Islet of Langerhans (tissue), 1 donor: ENCODE results near the gene CCDC17.
"Not testable (repeated sequence)": the region's sequence is repeated elsewhere in the genome, so short reads cannot be mapped to it uniquely, and the experiment has no call there.

Source experiments
- FAIRE-seq: peaks from one replicate; lab custom pipeline; 2011; peaks lifted over from hg19 to GRCh38; lab: Jason Lieb, UNC

Gene CCDC17

DNA sequence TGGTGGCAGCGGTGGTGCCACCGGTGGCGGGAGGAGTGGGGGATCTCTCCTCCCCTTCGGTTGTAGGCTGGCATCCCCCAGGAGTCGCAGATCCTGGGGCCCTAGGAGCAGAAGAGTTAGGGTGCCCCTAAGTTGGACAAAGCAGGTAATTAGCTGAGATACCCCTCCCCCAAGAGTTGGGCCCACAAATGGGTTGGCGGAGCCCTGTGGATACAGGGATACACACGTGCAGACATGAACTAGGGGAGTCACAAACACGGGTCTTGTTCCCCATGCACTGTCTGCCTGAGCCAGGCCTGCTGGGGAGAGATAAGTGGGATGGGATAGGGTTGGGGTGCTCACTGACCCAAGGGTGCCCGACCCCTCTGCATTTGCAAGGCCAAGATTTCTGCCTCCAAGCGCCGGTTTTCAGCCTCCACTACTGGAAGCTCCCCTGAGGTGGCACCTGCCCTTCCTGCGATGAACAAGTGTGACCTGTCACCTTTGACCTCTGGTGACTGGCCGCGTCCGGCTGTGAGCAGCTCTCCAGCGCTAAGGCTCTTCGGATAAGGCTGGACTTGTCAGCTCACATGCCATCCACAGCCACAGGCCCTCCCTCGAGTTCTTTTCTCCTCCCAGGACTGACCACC is 1.8 kb downstream of the CCDC17 start:
- FAIRE-seq = no peak

DNA sequence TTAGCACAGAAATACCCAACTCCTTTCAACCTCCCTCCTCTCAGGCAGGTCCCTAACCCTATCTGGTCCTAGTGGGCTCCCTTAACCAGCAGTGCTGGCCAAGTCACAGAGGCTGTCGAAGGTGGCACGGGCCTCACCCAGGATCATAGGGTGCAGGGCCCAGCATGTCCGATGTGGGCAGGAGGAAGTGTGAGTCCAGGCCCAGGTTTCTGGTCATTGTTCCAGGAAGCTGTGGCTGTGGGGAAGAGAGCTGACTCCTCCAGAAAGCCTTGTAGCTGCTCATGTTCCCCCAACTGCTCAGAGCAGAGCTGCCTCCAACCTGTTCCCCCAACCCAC is 2.4 kb downstream of the CCDC17 start:
- no peak for FAIRE-seq

DNA sequence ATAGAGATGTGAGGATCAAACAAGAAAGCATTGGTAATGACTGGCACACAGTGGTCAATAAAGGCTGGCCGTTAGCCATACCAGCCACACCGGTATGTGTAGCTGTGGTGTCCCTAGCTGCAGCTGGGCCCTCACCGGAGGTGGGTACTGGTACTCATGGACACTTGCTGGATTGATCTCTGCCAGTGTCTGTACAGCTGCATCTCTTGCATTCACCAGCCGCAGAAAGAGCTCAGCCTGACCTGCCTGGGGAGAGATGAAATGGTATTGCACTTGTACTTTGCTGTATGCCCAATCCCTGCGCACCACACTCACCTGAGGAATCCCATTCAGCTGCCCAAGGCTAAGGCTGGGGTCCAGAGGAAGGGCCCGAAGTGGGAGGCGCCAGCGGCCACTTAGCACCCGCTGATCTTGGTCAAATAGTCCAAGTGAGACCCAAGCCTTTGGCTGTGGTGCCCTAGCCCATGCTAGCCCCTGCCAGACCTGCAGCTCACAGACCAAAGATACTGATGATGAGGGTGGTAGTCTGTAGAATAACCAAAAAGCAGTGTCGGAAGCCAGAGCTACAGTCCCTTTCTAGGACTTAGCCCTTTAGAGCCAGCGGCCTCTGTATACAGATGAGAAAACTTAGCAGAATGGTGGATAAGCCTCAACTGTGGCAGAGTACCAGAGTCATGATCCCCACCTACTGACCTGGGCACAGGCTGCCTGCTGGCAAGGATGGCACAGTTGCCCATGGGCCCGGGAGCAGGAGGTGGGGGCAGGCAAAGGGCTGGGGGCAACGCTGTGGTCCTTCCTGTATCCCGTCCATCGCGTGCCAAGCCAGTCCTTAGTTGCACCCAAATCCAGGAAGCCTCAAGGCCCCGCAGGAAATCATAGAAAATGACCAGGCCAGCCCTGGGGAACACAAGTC is 3.0 kb downstream of the CCDC17 start:
- no peak for FAIRE-seq

DNA sequence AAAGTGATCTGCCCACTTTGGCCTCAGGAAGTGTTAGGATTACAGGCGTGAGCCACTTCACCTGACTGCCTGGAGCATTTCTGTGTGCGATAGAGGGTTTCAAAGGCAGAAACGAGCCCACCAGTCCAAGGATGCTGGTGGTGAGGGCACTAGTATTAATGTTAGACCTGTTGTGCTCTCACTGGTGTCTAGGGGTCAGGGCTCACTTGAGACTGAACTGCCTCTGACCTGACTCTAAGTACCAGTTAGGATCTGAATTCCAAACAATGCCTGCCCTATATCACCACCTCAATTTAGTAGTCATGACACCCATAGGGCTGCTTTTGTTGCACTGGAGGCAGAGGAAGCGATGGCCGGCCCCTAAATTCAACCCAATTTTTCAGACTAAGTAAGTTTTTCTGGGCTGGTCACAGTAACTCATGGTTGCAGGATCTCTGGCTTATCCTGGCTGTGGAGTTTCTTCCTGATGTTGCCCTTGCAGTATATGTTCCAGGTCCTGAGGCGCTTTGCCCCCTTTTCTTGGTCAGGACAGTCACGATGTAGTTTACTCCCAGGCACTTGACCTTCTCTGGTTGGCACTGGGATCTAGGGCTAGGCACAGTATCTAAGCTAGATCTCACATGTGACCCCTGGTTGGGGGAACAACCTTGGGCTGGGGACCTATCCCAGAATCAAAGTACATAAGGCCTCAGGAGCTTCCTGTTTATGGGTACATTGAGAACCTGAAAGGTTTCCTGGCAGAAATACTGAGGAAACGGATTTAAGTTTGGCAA is 4.5 kb downstream of the CCDC17 start:
- no peak for FAIRE-seq

DNA sequence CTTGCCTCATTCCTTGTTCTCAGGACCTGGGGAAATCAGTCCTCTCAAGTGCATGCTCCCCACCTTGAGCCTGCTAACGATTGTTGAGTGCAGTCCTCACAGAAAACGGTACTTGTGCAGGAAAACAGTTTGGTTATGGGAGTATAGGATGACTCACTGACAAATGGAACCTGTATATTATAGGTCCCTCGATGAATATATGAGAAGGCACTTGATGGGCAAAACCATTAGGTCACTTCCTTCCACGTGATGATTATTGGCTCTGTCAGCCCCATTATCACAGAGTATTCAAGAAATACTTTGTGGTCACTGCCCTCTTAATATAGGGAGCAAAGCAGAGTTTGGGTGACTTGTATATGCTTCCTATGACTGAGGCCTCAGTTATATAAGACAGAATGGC is 6.2 kb downstream of the CCDC17 start:
- FAIRE-seq = no peak

DNA sequence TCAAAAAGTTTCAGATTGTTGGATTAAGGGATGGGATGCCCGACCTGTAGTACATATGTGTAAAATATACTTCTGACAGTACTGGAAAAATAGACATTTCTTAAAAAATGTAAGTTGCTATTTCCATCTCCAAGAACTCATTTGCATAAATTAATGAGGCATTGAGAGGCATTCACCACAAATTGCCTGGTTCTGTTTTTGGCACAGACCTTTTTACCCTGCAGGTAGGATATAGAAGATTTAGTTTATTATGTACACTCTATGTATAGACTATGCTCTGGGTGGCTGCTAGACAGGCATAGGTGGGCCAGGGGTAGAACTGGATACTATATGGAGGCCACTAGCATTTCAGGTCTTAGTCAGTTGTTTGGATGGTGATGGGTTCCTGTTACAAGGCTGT is 8.0 kb downstream of the CCDC17 start:
- FAIRE-seq = no peak

DNA sequence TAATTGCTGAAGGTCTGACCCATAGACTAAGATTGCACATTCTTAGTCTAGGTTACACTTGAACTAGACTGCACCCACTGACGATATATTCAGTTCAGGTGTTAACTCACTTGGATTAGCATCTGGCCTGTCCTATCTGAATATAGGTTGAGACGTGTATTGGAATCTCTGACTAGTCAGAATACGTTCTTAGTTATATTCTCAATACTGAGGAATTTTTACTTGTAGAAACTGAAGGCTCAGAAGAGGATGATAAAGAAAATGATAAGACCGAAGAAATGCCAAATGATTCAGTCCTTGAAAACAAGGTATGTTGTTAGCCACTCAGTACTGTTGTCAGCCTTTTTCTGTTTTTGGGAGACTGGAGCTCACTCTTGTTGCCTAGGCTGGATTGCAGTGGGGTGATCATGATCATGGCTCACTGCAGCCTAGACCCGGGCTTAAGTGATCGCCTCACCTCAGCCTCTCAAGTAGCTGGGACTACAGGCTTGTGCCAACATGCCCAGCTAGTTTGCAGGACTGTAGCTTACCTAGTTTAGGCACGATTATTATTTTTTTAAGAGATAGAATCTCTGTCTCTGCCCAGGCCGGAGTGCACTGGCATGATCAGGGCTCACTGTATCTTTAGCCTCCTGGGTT is 10.8 kb downstream of the CCDC17 start:
- FAIRE-seq = no peak

DNA sequence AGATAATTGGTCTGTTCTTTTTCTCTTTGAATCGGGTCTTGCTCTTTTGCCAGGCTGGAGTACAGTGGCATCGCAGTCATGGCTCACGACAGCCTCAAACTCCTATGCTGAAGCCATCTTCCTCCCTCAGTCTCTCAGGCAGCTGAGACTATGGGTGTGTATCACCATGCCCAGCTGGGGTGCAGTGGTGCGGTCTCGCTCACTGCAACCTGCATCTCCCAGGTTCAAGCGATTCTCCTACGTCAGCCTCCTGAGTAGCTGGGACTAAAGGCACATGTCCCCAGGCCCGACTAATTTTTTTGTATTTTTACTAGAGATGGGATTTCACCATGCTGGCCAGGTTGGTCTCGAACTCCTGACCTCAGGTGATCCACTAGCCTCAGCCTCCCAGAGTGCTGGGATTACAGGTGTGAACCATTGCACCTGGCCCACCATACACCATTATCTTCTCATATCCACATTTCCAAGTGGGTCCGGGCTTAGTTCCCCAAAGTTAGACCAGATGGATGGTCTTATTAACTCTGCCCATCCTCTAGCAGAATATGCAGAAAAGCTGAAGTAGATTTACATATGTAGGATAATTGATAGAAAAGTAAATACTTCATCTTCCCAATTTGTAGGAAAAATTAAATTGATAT is 13.1 kb downstream of the CCDC17 start:
- no peak for FAIRE-seq

DNA sequence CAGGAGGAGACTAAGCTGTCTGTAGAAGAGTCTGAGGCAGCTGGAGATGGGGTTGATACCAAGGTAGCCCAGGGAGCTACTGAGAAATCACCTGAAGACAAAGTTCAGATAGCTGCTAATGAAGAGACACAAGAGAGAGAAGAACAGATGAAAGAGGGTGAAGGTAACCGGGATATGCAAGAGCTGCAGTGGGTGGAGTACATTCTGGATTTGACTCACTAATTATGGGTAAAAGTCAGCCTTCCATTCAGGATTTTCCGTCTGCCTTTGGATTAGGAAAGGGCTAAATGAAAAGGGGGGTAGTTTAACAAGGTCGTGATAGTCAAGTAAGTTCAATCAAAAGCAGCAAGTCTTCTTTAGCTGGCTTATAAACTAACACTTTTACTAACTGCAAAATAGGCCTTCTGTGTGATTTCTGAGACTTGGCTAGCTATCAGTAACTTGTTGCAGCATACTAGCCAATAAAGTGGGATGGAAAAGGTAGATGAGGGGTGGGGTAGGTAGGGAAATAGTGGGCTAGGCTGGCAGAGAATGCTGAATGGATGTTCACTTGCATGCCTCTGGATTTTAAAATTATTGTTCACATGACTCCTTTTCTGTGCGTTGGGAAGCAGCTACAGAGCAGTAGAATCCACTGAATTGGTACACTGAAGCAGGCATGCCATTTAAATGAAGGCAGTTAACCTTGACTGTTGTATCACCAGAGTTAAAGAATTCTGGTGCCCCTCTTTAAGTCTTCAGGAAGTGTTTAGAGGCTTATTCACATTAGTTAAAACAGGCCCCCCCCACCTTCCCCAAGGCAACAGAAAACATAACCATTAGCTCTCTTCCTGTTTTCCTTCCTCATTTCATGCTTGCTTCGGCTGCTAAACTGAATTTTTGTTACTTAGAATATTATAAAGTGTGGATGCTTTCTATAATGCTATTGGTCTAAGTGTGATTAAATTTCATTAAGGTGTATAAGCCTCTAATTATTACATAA is 15.4 kb downstream of the CCDC17 start:
- no peak for FAIRE-seq

DNA sequence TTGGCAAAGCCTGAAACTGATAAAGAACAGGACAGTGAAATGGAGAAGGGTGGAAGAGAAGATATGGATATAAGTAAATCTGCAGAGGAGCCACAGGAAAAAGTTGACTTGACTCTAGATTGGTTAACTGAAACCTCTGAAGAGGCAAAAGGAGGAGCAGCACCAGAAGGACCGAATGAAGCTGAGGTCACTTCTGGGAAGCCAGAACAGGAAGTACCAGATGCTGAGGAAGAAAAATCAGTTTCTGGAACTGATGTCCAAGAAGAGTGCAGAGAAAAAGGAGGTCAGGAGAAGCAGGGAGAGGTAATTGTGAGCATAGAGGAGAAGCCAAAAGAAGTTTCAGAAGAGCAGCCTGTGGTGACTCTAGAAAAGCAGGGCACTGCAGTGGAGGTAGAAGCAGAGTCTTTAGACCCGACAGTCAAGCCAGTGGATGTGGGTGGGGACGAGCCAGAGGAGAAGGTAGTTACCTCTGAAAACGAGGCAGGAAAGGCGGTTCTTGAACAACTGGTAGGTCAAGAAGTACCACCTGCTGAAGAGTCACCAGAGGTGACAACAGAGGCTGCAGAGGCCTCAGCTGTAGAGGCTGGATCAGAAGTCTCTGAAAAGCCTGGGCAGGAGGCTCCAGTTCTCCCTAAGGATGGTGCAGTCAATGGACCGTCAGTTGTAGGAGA is 16.3 kb downstream of the CCDC17 start:
- no peak for FAIRE-seq

DNA sequence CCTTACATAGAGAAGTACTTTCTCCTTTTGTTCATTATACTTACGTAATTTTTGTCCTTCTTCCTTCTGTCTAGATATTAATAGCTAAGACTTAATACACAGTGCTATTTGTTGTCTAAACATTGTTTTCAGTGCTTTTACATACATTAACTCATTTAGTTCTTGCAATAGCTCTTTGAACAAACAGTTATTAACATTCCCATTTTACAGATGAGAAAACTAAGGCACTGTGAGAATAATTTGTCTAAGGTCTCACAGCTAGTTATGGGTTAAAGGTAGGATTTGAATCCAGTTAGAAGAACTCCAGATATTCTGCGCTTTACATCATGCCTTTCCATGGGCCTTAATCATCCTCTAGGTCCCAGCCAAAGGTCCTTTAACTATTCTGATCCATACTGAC is 19.6 kb downstream of the CCDC17 start:
- no peak for FAIRE-seq

DNA sequence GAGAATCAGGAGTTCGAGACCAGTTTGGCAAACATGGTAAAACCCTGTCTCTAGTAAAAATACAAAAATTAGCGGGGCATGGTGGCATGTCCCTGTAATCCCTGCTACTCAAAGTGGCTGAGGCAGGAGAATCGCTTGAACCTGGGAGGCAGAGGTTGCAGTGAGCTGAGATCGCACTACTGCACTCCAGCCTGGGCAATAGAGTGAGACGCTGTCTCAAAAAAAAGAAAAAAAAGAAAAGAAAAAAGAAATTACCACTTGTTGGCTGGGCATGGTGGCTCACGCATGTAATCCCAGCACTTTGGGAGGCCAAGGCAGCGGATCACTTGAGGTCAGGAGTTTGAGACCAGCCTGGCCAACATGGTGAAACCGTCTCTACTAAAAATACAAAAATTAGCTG is 27.1 kb downstream of the CCDC17 start:
- not testable (repeated sequence) for FAIRE-seq

DNA sequence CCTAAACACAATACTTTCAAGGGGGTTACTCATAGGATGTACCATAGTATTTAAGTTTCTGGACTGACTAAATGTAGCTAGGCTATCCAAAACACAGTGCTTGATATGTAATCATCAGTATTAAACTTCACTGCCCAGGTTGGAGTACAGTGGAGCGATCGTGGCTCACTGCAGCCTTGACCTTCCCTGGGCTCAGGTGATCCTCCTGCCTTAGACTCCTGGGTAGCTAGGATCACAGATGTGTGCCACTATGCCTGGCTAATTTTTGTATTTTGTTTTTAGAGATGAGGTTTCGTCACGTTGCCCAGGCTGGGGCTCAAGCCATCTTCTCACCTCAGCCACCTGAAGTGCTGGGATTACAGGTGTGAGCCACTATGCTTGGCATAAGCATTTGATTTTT is 29.4 kb downstream of the CCDC17 start:
- no peak for FAIRE-seq

DNA sequence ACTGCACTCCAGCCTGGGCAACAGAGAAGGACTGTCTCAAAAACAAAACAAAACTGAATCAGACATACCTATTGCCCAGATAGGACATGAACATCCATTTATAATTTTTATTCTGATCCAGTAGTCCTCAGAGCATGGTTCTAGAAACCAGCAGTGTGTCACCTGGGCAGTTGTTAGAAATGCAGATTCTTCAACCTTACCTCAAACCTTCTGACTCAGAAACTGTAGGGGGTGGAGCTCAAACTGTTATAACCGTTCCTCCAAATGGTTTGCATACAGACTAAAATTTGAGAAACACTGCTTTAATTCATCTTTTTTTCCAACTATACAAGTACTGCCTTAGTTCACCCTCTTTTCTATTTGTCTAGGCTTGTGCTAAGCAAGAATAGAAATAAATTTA is 34.0 kb downstream of the CCDC17 start:
- FAIRE-seq = no peak

DNA sequence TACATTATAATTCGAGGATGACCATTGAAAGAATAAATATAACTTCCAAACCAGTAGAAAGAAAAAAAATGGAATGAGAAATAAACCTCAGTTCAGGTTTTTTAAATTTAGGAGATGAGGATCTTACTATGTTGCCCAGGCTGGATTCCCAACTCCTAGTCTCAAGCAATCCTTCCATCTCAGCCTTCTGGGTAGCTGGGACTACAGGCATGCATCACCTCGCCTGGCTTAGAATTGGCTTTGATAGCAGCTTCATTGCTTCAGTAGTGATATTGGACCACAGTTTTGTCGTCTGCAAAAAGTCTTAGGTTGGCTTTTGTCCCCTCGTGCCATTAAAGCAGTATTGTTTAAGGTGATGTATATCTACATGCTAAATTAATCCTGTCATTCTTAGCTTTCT is 37.1 kb downstream of the CCDC17 start:
- FAIRE-seq = no peak

DNA sequence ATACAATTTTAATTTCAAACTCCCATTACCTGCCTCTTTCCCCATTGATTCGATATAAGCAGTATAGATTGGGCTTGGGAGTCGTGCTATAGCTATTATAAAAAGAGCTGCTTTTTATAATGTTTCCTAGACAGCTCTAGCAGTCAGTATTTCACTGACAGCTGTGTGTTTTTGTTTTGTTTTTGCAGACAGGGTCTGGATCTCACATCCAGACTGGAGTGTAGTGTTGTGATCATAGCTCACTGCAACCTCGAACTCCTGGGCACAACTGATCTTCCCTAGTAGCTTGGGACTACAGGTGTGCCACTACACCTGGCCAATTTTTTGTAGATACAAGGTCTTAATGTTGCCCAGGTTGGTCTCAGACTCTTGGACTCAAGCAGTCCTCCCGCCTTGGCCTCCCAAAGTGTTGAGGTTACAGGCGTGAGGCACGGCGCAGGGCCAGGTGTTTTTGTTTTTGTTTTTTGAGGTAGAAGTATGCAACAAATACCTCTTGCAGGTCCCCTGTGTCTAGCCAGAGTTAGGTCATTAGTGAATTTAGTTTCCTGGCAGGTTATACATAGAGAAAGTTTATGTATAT is 38.3 kb downstream of the CCDC17 start:
- no peak for FAIRE-seq

DNA sequence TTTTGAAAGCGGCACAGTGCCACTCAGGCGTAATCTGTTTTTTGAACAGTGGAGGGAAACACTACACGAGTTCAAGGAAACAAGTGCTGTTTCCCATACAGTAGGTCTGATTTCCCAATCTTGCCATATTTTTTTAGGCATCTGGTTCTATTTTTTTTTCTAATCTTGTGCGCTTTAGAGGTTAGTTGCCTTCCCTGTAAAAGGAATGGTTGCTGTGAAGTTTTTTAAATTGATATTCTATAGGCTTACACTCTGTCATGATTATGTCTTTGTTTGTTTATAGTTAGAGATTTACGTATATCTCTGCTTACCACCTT is 38.8 kb downstream of the CCDC17 start:
- no peak for FAIRE-seq

DNA sequence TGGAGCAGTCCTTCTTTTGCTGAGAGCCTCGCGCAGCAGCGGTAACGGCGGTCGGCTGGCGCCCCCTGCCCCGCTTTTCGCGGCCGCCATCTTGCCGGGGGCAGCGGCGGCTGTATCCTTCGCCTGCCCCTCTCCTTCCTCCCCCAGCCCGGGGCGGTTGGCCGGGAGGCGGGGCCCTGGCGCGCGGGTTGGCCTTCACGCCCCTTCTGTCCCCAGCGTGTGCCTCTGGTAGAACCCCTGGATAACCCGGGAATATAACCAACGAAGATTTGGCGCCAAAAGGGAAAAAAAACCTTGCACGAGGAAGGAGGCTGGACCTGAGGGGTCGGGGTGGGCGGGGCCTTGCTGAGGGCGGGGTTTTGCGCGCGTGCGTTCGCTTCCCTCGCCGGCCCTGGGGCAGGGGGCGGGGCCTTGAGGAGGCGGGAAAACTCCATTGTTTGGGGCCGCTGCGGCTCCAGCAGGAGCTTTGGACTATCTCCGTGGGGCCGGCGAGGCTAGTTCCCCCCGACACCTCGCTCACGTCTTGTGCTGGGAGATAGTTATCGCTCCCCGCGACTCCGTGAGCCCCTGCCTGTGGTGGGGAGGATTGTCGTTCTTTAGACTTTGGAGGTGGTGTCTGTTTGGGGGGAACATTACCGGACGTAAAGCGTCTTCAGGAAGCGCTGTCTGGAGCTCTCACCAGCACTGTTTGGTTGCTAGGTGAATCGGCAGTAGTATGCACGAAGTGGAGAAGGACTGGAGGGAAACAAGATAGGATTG is 39.3 kb downstream of the CCDC17 start:
- no peak for FAIRE-seq

DNA sequence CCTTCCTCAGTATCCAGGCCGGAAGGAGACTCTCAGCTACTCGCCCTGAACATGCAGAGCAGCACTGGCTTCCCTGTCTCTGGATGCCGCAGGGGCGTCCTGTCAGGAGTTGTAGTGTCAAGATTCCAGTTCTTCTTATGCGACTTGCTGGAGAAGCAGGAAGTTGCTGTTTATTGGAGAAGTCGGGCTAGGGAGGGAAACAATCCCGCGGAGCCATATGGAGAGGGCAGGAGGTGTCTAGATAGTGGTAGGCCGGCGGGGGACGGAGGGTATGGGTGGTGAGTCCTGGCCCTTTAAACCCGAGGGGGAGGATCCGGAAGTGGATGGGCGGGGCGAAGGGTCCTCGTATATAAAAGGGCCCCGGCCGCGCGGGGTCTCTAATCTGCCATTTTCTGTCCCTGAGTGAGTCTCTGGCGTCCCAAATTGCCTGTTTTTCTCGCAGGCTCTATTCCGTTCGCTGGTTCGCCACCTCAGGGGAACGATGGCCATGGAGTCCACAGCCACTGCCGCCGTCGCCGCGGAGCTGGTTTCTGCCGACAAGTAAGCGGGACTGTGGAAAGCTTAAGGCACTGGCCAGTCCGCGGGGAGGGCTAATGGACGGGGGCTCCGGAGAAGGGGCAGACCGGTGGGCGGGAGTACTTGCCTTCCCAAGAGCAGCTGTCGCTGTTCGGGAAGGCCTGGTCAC is 40.0 kb downstream of the CCDC17 start, which contains the start of gene NASP:
Gene NASP, plus strand, starts transcription at position 376 of the 685 bp plus-strand sequence. Its CDS starts 106 bp downstream, at position 482.
- no peak for FAIRE-seq
